NT2/D1 (cell line): Measurements from ENCODE around the gene TMEM62.

Source experiments
- YY1 ChIP-seq: IDR thresholded peaks from 2 replicates; pipeline ENCODE4 v1.6.1; 2011; ENCODE audit not compliant: insufficient read length, insufficient read depth
- ZNF274 ChIP-seq: IDR thresholded peaks from 2 replicates; pipeline ENCODE4 v1.6.1; 2011; ENCODE audit warnings: mild to moderate bottlenecking, low read depth, low read length

DNA sequence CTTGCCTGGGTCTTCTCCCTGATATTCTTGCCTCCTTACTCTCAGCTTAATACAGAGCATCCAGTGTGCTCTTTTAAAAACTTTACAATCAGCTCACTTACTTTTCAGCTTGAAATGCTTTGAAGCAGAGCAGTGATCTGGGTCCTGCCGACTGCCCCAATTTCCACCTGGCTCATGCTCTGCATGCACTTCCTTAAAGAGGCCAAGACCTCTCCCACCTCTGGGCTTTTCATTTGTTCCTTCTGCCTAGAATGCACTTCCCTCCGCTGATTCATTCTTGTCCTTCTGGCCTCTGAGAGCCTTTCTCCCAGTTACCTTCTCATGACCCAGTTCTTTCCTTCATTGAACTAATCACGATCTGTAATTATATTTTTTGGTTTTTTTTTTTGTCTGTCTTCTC lies 49.9 kb downstream of the TMEM62 start:
- TF ChIP-seq YY1 (no peak), ZNF274 (no peak)
